DND-41 (cell line): ENCODE data around the gene MCM9.

Experiments
- ATAC-seq: fragments of 200-7000 bp; cut with Tn5 transposase; 3 replicates; pipeline ENCODE4 v1.9.1; 2021; ENCODE audit warnings: low read depth; ENCODE audit not compliant: insufficient read depth
- DNase-seq: peaks from one replicate; pipeline ENCODE4 v3.0.0-alpha.2; 2020
- H2AFZ ChIP-seq: 2 replicates; pipeline ENCODE4 v1.6.0; 2012; ENCODE audit warnings: low read depth, low read length
- H3K27ac ChIP-seq: 2 replicates; pipeline ENCODE4 v1.5.1; 2012; ENCODE audit warnings: low read length, inconsistent platforms
- H3K27me3 ChIP-seq: fragments of 200-600 bp; sonication (generic); 2 replicates; pipeline ENCODE4 v1.6.0; 2012; ENCODE audit warnings: low read length, mild to moderate bottlenecking, inconsistent platforms; ENCODE audit not compliant: insufficient read depth, poor library complexity
- H3K36me3 ChIP-seq: 2 replicates; pipeline ENCODE4 v1.5.1; 2012; ENCODE audit warnings: low read length, inconsistent platforms; ENCODE audit not compliant: insufficient read depth
- H3K4me1 ChIP-seq: 2 replicates; pipeline ENCODE4 v1.5.1; 2012; ENCODE audit warnings: mild to moderate bottlenecking, low read length; ENCODE audit not compliant: insufficient read depth
- H3K4me2 ChIP-seq: 2 replicates; pipeline ENCODE4 v1.6.0; 2012; ENCODE audit warnings: mild to moderate bottlenecking, moderate library complexity, low read length, inconsistent platforms; ENCODE audit not compliant: insufficient read depth
- H3K4me3 ChIP-seq, 2 experiments: fragments of 200-600 bp in 1 of 2; shearing (Covaris generic) in 1 of 2; 2 replicates each; pipeline ENCODE4 v1.5.1; 2012 to 2016; ENCODE audit warnings: inconsistent platforms in 2 of 2, low read length in 2 of 2, mild to moderate bottlenecking in 2 of 2, low read depth in 1 of 2, moderate library complexity in 1 of 2
- H3K79me2 ChIP-seq: 2 replicates; pipeline ENCODE4 v1.6.0; 2012; ENCODE audit warnings: low read length, inconsistent platforms; ENCODE audit not compliant: insufficient read depth
- H3K9ac ChIP-seq: 2 replicates; pipeline ENCODE4 v1.6.0; 2012; ENCODE audit warnings: low read depth, mild to moderate bottlenecking, inconsistent platforms, low read length, moderate library complexity
- H3K9me3 ChIP-seq: 2 replicates; pipeline ENCODE4 v1.5.1; 2012; ENCODE audit warnings: low read length, moderate library complexity, mild to moderate bottlenecking, inconsistent platforms; ENCODE audit not compliant: insufficient read depth, severe bottlenecking
- H4K20me1 ChIP-seq: 2 replicates; pipeline ENCODE4 v1.6.0; 2012; ENCODE audit warnings: low read length; ENCODE audit not compliant: insufficient read depth
- EZH2 ChIP-seq: IDR thresholded peaks from 3 replicates; pipeline ENCODE4 v1.6.1; 2012; ENCODE audit warnings: borderline replicate concordance, low read depth, mild to moderate bottlenecking, moderate library complexity, low read length, inconsistent platforms; ENCODE audit not compliant: severe bottlenecking
- TF ChIP-seq, protein P1 (sequence below): IDR thresholded peaks from 2 replicates; pipeline ENCODE4 v1.5.1; 2012; ENCODE audit warnings: borderline replicate concordance, low read length, moderate library complexity, mild to moderate bottlenecking; ENCODE audit not compliant: poor library complexity, severe bottlenecking; ENCODE audit errors: extremely low read depth

MCM9 gene

DNA sequence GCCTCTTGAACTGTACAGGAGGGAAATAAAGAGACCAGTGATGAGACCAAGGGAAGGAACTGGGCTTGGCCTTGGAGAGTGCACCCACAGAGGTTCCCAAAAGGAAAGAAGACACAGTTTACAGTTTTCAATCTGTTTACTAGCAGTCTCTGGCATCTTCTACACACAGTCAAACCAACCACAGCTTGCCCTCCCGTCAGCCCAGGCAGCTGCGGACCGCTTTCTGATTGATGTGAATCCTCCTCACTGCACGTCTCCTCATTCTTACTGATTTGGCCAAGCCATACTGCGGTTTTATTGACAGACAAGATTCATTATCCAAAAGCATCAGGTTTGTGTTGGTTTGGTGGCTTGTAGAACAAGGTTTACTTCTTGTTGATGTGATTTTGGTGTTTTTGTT lies 145.5 kb downstream of the MCM9 start:
- H3K9ac ChIP-seq, result no peak overlapping the region
- no peaks in the 10 kb centered on the region for H3K79me2 ChIP-seq
- no peak overlapping the region for H3K4me3 ChIP-seq
- H3K36me3 ChIP-seq, result no peaks in the 10 kb centered on the region
- no peaks in the 10 kb centered on the region for H3K9me3 ChIP-seq
- no peak overlapping the region for H3K27ac ChIP-seq
- peaks cover 10% of the 10 kb centered on the region for H3K4me1 ChIP-seq
- H3K4me2 ChIP-seq, result no peak overlapping the region
- TF ChIP-seq EZH2, result no peak
- TF ChIP-seq, protein P1, sequence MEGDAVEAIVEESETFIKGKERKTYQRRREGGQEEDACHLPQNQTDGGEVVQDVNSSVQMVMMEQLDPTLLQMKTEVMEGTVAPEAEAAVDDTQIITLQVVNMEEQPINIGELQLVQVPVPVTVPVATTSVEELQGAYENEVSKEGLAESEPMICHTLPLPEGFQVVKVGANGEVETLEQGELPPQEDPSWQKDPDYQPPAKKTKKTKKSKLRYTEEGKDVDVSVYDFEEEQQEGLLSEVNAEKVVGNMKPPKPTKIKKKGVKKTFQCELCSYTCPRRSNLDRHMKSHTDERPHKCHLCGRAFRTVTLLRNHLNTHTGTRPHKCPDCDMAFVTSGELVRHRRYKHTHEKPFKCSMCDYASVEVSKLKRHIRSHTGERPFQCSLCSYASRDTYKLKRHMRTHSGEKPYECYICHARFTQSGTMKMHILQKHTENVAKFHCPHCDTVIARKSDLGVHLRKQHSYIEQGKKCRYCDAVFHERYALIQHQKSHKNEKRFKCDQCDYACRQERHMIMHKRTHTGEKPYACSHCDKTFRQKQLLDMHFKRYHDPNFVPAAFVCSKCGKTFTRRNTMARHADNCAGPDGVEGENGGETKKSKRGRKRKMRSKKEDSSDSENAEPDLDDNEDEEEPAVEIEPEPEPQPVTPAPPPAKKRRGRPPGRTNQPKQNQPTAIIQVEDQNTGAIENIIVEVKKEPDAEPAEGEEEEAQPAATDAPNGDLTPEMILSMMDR, result no peak
- DNase-seq, result no peak
- H4K20me1 ChIP-seq, result no peaks in the 10 kb centered on the region
- ATAC-seq, result 0 out of 3 replicates have a peak, but pooled peaks have one; percentile 27
- no peaks in the 10 kb centered on the region for H3K27me3 ChIP-seq
- H2AFZ ChIP-seq, result no peak overlapping the region

DNA sequence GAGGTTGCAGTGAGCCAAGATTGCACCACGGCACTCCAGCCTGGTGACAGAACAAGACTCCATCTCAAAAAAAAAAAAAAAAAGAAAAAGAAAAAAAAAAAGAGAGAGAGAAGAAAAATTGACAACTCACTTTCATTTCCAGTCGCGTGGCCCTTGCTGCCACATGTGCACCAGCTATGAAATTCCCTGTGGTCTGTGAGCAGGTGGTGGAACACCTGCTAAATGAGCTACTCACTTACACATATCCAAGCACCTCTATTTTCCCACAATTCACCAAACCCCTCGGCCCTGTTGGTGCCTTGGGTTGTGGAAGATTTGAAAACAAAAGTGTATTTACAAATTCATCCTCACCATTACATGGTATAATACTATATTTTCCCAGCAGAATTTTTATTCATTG lies 146.3 kb downstream of the MCM9 start:
- peak; percentile 52; the same call in 2 of the 3 replicates for ATAC-seq
- Histone ChIP-seq H3K9me3 (no peaks in the 10 kb centered on the region), H3K9ac (no peak overlapping the region), H4K20me1 (no peaks in the 10 kb centered on the region), H3K4me2 (no peak overlapping the region), H3K27me3 (no peaks in the 10 kb centered on the region), H3K79me2 (no peaks in the 10 kb centered on the region), H2AFZ (no peak overlapping the region), H3K4me3 (no peak overlapping the region), H3K4me1 (peaks cover 10% of the 10 kb centered on the region), H3K27ac (no peak overlapping the region), H3K36me3 (no peaks in the 10 kb centered on the region)
- TF ChIP-seq, protein P1, result no peak
- TF ChIP-seq EZH2, result no peak
- DNase-seq, result peak; percentile 41

DNA sequence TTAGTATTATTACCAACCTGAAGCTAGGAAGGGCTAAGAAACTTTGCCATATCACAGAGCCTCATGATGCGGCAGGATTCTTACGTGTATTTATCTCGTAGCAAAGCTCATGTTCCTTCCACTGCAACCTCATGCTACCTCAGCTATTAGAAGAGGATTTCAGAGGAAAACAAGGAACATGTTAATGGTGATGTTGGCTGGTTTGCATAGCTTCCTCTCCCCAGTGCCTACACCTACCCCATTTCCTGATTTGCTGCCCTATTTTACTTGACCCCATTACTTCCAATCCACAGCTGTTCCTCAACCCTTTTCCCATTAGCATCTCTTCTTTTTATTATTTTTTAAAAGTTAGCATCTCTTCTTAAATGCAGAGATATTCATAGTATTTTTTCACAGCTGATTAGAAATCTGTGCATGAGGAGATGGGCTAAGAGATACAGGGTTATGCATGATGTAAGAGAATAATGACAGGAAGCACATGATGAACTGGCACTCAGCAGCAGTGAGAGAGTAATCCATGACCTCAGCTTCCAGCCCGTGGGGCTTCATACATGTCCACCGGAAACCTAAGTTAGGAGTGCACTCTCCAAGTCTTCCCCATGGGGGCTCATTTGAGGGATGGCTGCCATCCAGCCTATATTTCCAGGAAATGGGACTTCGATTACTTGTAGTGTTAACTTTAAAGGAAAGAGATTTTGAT lies 147.1 kb downstream of the MCM9 start:
- Histone ChIP-seq H3K4me2 (no peak overlapping the region), H3K4me3 (no peak overlapping the region), H3K9ac (no peak overlapping the region; the same call in 1 of the 2 replicates), H3K79me2 (no peaks in the 10 kb centered on the region), H4K20me1 (no peaks in the 10 kb centered on the region), H3K27me3 (no peaks in the 10 kb centered on the region), H3K36me3 (no peaks in the 10 kb centered on the region), H2AFZ (no peak overlapping the region), H3K4me1 (peaks cover 10% of the 10 kb centered on the region), H3K27ac (no peak overlapping the region; the same call in 1 of the 2 replicates), H3K9me3 (no peaks in the 10 kb centered on the region)
- DNase-seq (peak; percentile 45), ATAC-seq (peak; percentile 82)
- no peak for TF ChIP-seq EZH2
- TF ChIP-seq, protein P1, result no peak
